ENCODE data around the gene ABTB1. TPM values are rescaled to one million over a fixed set of nuclear protein-coding genes. Genes with fewer than 3 reads are reported as not detected.

ABTB1 gene
- total RNA-seq, 2 experiments from 2014 or later: 9.7 to 10.6 TPM

- no peak for TF ChIP-seq CTCF (IDR thresholded peaks at IDR 0.05)
- intact Hi-C loops (cut with micrococcal nuclease): loop anchor here (10.0 kb wide), 1 partner anchor 137 kb away; no protein-coding TSS in a partner anchor
Observed at GRCh38 chr3:127698286-127698685, 25.5 kb downstream of the ABTB1 start.

GRCh38 chr3:127698691-127699415 lies 26.1 kb downstream of the ABTB1 start:
- POLR2A ChIA-PET: interaction anchor here (1.0 kb wide), 1 partner anchor 9 kb away, joined by 3 read pairs; no protein-coding TSS in a partner anchor

More at GRCh38 chr3:127698286-127698685, 25.5 kb downstream of the ABTB1 start:
- ATAC-seq: no peak
- H3K9me3 Mint-ChIP-seq: no peaks in the 10 kb centered on the region
- H3K27ac Mint-ChIP-seq: no peak overlapping the region
- ChIA-PET POLR2A (no interaction called here), CTCF (no interaction called here)
- no peaks in the 10 kb centered on the region for H3K27me3 Mint-ChIP-seq
- H3K4me1 Mint-ChIP-seq (ENCODE audit: low read depth): peaks cover 3% of the 10 kb centered on the region
- no peak for DNase-seq
- no peaks in the 10 kb centered on the region for H3K36me3 Mint-ChIP-seq (ENCODE audit: low read depth)
- H3K4me3 Mint-ChIP-seq: no peak overlapping the region

GRCh38 chr3:127699416-127700300 lies 26.9 kb downstream of the ABTB1 start:
- Mint-ChIP-seq H3K4me3 (no peak overlapping the region), H3K27ac (no peak overlapping the region), H3K4me1 (ENCODE audit: low read depth) (peaks cover 3% of the 10 kb centered on the region), H3K27me3 (peaks cover 3% of the 10 kb centered on the region), H3K9me3 (peaks cover 4% of the 10 kb centered on the region), H3K36me3 (ENCODE audit: low read depth) (no peaks in the 10 kb centered on the region)
- ChIA-PET CTCF (interaction anchor here (0.9 kb wide), 1 partner anchor 132 kb away, joined by 3 read pairs; no protein-coding TSS in a partner anchor), POLR2A (interaction anchor here (1.0 kb wide), 1 partner anchor 10 kb away, joined by 3 read pairs; no protein-coding TSS in a partner anchor)
- intact Hi-C loops (cut with micrococcal nuclease): loop anchor here (10.0 kb wide), 1 partner anchor 135 kb away; no protein-coding TSS in a partner anchor
- DNase-seq (no peak), ATAC-seq (no peak)
- no peak for TF ChIP-seq CTCF (IDR thresholded peaks at IDR 0.05)

More at GRCh38 chr3:127698691-127699415, 26.1 kb downstream of the ABTB1 start:
- Mint-ChIP-seq H3K9me3 (peaks cover 3% of the 10 kb centered on the region), H3K4me1 (ENCODE audit: low read depth) (peaks cover 3% of the 10 kb centered on the region), H3K27me3 (peaks cover 3% of the 10 kb centered on the region), H3K36me3 (ENCODE audit: low read depth) (no peaks in the 10 kb centered on the region), H3K27ac (no peak overlapping the region), H3K4me3 (no peak overlapping the region)
- no peak for ATAC-seq
- no peak for DNase-seq
- CTCF ChIA-PET: no interaction called here
- TF ChIP-seq CTCF (IDR thresholded peaks at IDR 0.05): no peak
- intact Hi-C loops (cut with micrococcal nuclease): loop anchor here (10.0 kb wide), 1 partner anchor 136 kb away; no protein-coding TSS in a partner anchor

- ATAC-seq (no peak), DNase-seq (no peak)
- no peak overlapping the region for H3K4me3 Mint-ChIP-seq
- H3K27ac Mint-ChIP-seq: no peak overlapping the region
- peaks cover 4% of the 10 kb centered on the region for H3K9me3 Mint-ChIP-seq
- ChIA-PET POLR2A (no interaction called here), CTCF (interaction anchor here (0.9 kb wide), 1 partner anchor 132 kb away, joined by 3 read pairs; no protein-coding TSS in a partner anchor)
- no peak for TF ChIP-seq CTCF (IDR thresholded peaks at IDR 0.05)
- H3K27me3 Mint-ChIP-seq: peaks cover 3% of the 10 kb centered on the region
- intact Hi-C loops (cut with micrococcal nuclease): no loop called here
- H3K4me1 Mint-ChIP-seq (ENCODE audit: low read depth): peaks cover 3% of the 10 kb centered on the region
- H3K36me3 Mint-ChIP-seq (ENCODE audit: low read depth): no peaks in the 10 kb centered on the region
Observed at GRCh38 chr3:127700406-127700805, 27.7 kb downstream of the ABTB1 start.
